ENCODE results near the gene ASTN2.

- TF ChIP-seq POLR2A (IDR thresholded peaks at IDR 0.05) (no peak), CTCF (IDR thresholded peaks at IDR 0.05) (no peak), EP300 (IDR thresholded peaks at IDR 0.05) (no peak)
These were observed 781.6 kb downstream of the ASTN2 start for GRCh38 chr9:116632990-116633838.

Measured in sigmoid colon (tissue), 4 donors.